ENCODE results near the gene FKBP1A. TPM values are rescaled to one million over a fixed set of nuclear protein-coding genes. Genes with fewer than 3 reads are reported as not detected.

Gene FKBP1A
- total RNA-seq, 1 donor from 2014 or later, result 68.6 TPM

- DNase-seq (ENCODE audit: low spot score), result peak; percentile 15
Observed at GRCh38 chr20:1332749-1333300, 60.0 kb downstream of the FKBP1A start.

- DNase-seq (ENCODE audit: low spot score), result no peak
Observed at GRCh38 chr20:1331801-1332453, 60.9 kb downstream of the FKBP1A start.

- DNase-seq (ENCODE audit: low spot score), result no peak
Observed at GRCh38 chr20:1331101-1331500, 61.8 kb downstream of the FKBP1A start.

DNA sequence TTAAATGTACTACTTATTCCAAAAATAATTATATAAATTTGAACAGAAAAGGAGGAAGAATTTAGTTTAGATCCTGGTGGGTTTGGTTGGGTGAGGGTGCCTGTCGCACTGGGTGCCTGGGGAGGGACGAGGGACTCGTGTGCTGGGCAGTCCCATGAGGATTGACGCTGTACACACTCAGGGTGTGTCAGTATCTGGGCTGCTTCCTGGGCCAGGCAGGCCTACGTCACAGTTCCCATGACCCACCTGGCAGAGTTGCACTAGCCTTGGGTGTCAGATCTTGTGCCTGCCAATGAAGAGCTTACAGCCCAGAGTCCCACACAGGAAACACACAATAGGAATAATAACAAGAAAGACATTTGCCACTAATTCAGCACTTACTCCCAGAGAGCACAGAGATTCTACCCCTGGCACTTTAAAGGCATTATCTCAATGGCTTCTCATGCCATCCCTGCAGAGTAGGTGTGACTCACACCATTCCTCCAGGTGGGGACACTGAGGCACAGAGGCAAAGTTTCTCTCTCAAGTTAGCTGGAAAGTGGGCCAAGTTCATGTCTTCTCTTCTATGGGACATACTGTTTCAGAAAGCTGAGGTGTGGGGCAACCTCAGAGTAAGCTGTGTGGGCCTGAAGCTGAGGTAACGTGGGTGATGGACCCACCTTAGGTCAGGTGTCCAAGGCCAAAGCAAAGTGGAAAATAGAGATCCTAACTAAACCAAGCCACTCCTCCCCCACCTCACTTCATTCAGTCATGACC, 62.6 kb downstream of the FKBP1A start:
- DNase-seq (ENCODE audit: low spot score), result no peak

DNA sequence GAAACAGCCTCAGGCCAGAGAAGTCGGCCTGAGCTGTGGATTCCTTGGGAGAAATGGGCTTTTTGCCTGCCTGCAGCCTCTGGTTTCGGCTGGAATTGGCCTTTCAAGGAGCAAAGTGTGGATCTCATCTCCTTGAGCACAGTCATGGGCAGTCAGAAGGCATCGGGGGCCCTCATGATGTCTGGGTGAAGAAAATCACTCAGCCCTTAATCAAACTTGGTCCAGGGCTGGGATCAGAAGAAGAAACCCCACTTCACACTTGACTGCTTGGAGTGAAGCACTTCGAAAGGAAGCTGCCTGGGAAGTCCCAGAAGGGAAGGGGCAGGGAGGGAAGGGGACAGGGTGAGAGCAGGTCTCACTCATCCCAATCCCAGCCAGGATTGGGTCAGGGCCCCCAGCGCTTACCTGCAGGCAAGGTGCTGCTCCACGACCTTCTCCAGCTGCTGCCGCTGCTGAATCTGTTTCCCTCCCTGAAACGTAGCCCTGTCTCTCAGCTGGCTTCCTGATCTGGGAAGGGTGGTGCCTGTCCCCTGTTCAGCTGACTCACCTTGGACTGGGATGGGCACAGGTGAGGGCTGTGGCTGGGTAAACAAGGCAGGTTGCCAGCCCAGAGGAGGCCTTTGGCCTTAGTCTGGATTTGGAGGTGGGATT, 64.0 kb downstream of the FKBP1A start, which contains the start of gene SDCBP2:
Gene SDCBP2 (minus strand): TSS at position 460 of the 651 bp plus-strand sequence. CDS start 8,723 bp downstream, outside the sequence.
- no peak for DNase-seq (ENCODE audit: low spot score)

GRCh38 chr20:1327827-1328679, 64.8 kb downstream of the FKBP1A start:
- no peak for DNase-seq (ENCODE audit: low spot score)

GRCh38 chr20:1327241-1327653, 65.6 kb downstream of the FKBP1A start:
- no peak for DNase-seq (ENCODE audit: low spot score)

- no peak for DNase-seq (ENCODE audit: low spot score)
Observed at GRCh38 chr20:1326031-1326930, 66.6 kb downstream of the FKBP1A start.

GRCh38 chr20:1325173-1326030, 67.5 kb downstream of the FKBP1A start:
- DNase-seq (ENCODE audit: low spot score), result peak; percentile 99

GRCh38 chr20:1324598-1325172, 68.2 kb downstream of the FKBP1A start:
- no peak for DNase-seq (ENCODE audit: low spot score)

DNA sequence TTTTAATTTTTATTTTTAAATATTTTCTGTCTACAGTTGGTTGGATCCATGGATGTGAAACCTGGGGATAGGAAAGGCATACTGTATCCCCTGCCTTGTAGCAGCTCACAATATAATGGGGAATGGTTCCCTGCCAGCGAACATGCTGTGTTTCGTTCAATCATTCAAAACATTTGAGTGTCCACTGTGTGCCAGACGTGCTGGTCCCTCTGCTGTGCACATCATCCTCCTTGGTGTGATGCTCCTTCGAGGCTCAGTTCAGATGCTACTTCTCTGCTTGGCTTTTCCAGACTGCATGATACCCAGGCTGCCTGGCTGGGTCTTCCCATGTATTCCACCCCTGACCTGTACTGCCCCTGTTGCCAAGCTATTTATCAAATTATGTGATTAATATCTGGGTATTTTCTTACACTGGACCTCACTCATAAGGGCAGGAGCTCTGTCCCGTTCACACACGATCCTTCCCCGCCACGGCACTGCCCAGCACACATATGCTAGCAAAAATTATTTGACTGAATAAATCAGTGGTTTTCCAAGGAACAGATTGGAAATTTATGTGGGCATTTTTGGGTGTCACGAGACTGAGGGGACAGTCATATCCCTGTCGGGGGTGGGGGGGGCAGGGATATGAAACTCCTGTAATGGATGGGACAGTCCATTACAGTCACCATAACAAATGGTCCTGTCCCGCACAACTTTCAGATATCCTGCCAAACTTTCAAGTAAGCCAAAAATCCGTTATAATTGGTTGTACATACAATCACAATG, 68.8 kb downstream of the FKBP1A start:
- DNase-seq (ENCODE audit: low spot score), result no peak

DNA sequence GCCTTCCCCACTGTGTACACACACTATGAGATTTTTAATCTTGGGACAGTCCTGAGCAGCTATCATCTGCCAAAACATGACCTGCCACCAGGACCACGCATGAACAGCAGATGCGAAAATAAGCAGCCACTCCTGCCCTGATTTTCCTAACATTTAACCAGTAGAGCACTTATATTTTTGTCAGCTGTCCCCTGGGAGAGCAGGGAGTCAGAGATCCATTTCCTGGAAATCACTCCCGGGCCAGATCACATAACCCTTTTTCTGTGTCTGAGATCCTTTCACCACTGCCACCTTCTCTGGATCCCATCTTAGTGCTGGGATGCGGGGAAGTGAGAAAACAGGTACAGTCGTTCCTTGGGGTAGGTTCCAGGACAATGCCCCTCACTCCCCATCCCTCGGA, 69.6 kb downstream of the FKBP1A start:
- no peak for DNase-seq (ENCODE audit: low spot score)

- peak; percentile 56 for DNase-seq (ENCODE audit: low spot score)
Observed at GRCh38 chr20:1322511-1323245, 70.2 kb downstream of the FKBP1A start.

DNA sequence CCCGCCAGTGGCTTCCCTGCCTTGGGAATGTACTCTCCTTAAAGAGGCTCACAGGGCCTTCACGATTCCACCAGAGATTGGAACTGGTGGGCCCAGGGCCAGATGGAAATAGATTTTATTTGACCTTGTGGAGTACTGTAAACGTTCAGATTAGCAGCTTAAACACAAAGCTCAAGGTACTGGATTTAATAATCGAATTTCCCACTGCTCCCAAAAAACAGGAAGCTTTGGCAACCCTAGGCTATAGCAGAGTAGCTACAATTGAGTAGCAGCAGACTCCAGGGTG, 71.3 kb downstream of the FKBP1A start:
- DNase-seq (ENCODE audit: low spot score), result no peak

- no peak for DNase-seq (ENCODE audit: low spot score)
Observed at GRCh38 chr20:1320902-1321653, 71.8 kb downstream of the FKBP1A start.

DNA sequence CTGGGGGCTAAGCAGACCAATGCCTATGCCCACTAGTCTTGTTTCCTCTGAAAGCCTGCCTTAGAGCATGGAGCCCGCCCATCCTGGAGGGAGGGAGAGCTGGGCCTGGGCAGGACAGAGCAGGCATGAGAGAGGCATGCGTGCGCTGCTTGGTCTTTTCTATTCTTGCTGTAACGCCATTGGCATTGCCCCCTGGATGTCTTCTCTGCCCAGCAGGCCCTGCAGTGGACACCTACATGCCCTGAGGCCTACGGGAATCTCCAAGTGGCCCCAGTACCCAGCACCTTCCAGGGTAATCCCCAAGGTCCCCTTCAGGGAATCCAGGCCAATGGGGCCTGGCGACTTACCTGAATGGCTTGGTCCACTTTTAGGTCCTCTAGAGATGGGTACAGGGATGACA, 72.8 kb downstream of the FKBP1A start:
- no peak for DNase-seq (ENCODE audit: low spot score)

- no peak for DNase-seq (ENCODE audit: low spot score)
Observed at GRCh38 chr20:1319462-1319861, 73.4 kb downstream of the FKBP1A start.

Data from umbilical cord (tissue), 2 donors.